Stimulated activated CD4-positive, alpha-beta T cell treated with anti-CD3 and anti-CD28 coated beads, Interleukin-12 subunit alpha, Interleukin-12 subunit beta, amount 100 ng/mL, for 4 hours (primary cell): ENCODE measurements around the gene VIPR2.
"Not testable (repeated sequence)": the region's sequence is repeated elsewhere in the genome, so short reads cannot be mapped to it uniquely, and the experiment has no call there.

Source experiments
- DNase-seq: peaks from one replicate; pipeline ENCODE4 v3.0.0-alpha.2; 2020

VIPR2 gene

GRCh38 chr7:159137906-159138305 is 6.8 kb downstream of the VIPR2 start:
- no peak for DNase-seq

- DNase-seq, result no peak
Observed at GRCh38 chr7:159136846-159137245, 7.8 kb downstream of the VIPR2 start.

- no peak for DNase-seq
Observed at GRCh38 chr7:159136442-159136841, 8.2 kb downstream of the VIPR2 start.

GRCh38 chr7:159136013-159136412 is 8.7 kb downstream of the VIPR2 start:
- no peak for DNase-seq

- DNase-seq, result not testable (repeated sequence)
Observed at GRCh38 chr7:159132670-159133443, 11.8 kb downstream of the VIPR2 start.

- no peak for DNase-seq
Observed at GRCh38 chr7:159130820-159131219, 13.8 kb downstream of the VIPR2 start.

- DNase-seq, result no peak
Observed at GRCh38 chr7:159130199-159130775, 14.4 kb downstream of the VIPR2 start.

GRCh38 chr7:159128767-159129166 is 15.9 kb downstream of the VIPR2 start:
- DNase-seq, result no peak

- DNase-seq, result no peak
Observed at GRCh38 chr7:159127691-159128642, 16.7 kb downstream of the VIPR2 start.

GRCh38 chr7:159126311-159127260 is 18.1 kb downstream of the VIPR2 start:
- no peak for DNase-seq

GRCh38 chr7:159125955-159126270 is 18.8 kb downstream of the VIPR2 start:
- DNase-seq, result no peak

GRCh38 chr7:159125104-159125954 is 19.3 kb downstream of the VIPR2 start:
- no peak for DNase-seq

- not testable (repeated sequence) for DNase-seq
Observed at GRCh38 chr7:159123793-159124192, 20.9 kb downstream of the VIPR2 start.

GRCh38 chr7:159123294-159123693 is 21.4 kb downstream of the VIPR2 start:
- not testable (repeated sequence) for DNase-seq

GRCh38 chr7:159122276-159122675 is 22.4 kb downstream of the VIPR2 start:
- no peak for DNase-seq

GRCh38 chr7:159121476-159121875 is 23.2 kb downstream of the VIPR2 start:
- DNase-seq, result no peak

GRCh38 chr7:159121068-159121467 is 23.6 kb downstream of the VIPR2 start:
- DNase-seq, result no peak

- no peak for DNase-seq
Observed at GRCh38 chr7:159120540-159120919, 24.1 kb downstream of the VIPR2 start.

- no peak for DNase-seq
Observed at GRCh38 chr7:159119851-159120539, 24.7 kb downstream of the VIPR2 start.

GRCh38 chr7:159119026-159119741 is 25.5 kb downstream of the VIPR2 start:
- no peak for DNase-seq
